Transverse colon (tissue), 4 donors: ENCODE data around the gene PHACTR3. TPM values are rescaled to one million over a fixed set of nuclear protein-coding genes. Genes with fewer than 3 reads are reported as not detected.

Experiments used
- DNase-seq: peaks from one replicate; pipeline ENCODE4 v3.0.0-alpha.2; 2019
- H3K27ac ChIP-seq, 4 donors: fragments of 200-600 bp; sonication (generic); 2 replicates each; pipeline ENCODE4 v1.5.1; 2016 to 2018; ENCODE audit warnings: inconsistent platforms in 4 of 4
- H3K27me3 ChIP-seq: fragments of 200-600 bp; sonication (generic); 2 replicates; pipeline ENCODE4 v1.5.1; 2017; ENCODE audit warnings: inconsistent platforms
- H3K36me3 ChIP-seq, 4 donors: fragments of 200-600 bp; sonication (generic); 2 replicates each; pipeline ENCODE4 v1.5.1; 2017 to 2019; ENCODE audit warnings: inconsistent platforms in 4 of 4
- H3K4me1 ChIP-seq, 4 donors: fragments of 200-600 bp; sonication (generic); 2 replicates each; pipeline ENCODE4 v1.5.1; 2017 to 2020; ENCODE audit warnings: inconsistent platforms in 4 of 4
- H3K4me3 ChIP-seq, 4 donors: fragments of 200-600 bp; sonication (generic); 1 replicate in 1 of 4; 2 replicates in 3 of 4; pipeline versions ENCODE4 v1.5.1 to v1.6.1; 2017 to 2019; ENCODE audit warnings: inconsistent platforms in 4 of 4
- H3K9me3 ChIP-seq, 2 donors: fragments of 200-600 bp; sonication (generic); 2 replicates each; pipeline ENCODE4 v1.5.1; 2017 to 2019; ENCODE audit warnings: inconsistent platforms in 2 of 2
- EP300 ChIP-seq: sonication (generic); formaldehyde crosslinking; IDR thresholded peaks from one replicate; pipeline ENCODE4 v1.6.1; 2017; ENCODE audit warnings: antibody characterized with exemption, low read depth
- POLR2A ChIP-seq: fragments of 450-650 bp; IDR thresholded peaks from one replicate; pipeline ENCODE4 v1.6.1; 2016; ENCODE audit warnings: antibody characterized with exemption, mild to moderate bottlenecking, moderate library complexity
- POLR2AphosphoS5 ChIP-seq, 3 donors: sonication (generic); formaldehyde crosslinking; IDR thresholded peaks; one replicate each; pipeline ENCODE4 v1.6.1; 2016; ENCODE audit warnings: antibody characterized with exemption in 3 of 3
- WGBS, 2 donors: methylation state at CpG; one replicate each; pipeline ENCODE4 v1.1.5; 2018; ENCODE audit warnings: low coverage in 1 of 2; 5-methylcytosine and 5-hydroxymethylcytosine counted together
- in situ Hi-C, 4 donors: fragments of 200-750 bp; cut with MboI; loops; one replicate each; pipeline versions ENCODE4 v1.15.0 to v1.15.1; 2017; ENCODE audit warnings: low sequenced_read_pairs in 3 of 4, low pct_ligation_motif_present in 1 of 4, low pct_unique_long_range_greater_than_20kb in 1 of 4
- intact Hi-C: fragments of 100-400 bp; cut with DNase I; formaldehyde crosslinking; loops from one replicate; pipeline ENCODE4 v1.15.1; 2023; ENCODE audit warnings: low total_unique reads
- total RNA-seq, 4 donors: library from RNA; depleted of rRNA; stranded (reverse); fragments of >200 nt; gene quantifications; one replicate each; pipeline ENCODE4 v1.1.0, GENCODE V29; 2016
- TF ChIP-seq, protein P1 (sequence below), 5 experiments: fragments of 200-600 bp in 3 of 5; fragments of 450-650 bp in 2 of 5; sonication (generic) in 3 of 5; IDR thresholded peaks; 1 replicate in 2 of 5; 2 replicates in 3 of 5; pipeline ENCODE4 v1.5.1; 2016 to 2017; ENCODE audit warnings: antibody characterized with exemption in 5 of 5, inconsistent platforms in 3 of 5, mild to moderate bottlenecking in 2 of 5, moderate library complexity in 1 of 5

The PHACTR3 gene
- total RNA-seq, 4 donors from 2014 or later = 1.6 to 7.1 (median 5.6) TPM

DNA sequence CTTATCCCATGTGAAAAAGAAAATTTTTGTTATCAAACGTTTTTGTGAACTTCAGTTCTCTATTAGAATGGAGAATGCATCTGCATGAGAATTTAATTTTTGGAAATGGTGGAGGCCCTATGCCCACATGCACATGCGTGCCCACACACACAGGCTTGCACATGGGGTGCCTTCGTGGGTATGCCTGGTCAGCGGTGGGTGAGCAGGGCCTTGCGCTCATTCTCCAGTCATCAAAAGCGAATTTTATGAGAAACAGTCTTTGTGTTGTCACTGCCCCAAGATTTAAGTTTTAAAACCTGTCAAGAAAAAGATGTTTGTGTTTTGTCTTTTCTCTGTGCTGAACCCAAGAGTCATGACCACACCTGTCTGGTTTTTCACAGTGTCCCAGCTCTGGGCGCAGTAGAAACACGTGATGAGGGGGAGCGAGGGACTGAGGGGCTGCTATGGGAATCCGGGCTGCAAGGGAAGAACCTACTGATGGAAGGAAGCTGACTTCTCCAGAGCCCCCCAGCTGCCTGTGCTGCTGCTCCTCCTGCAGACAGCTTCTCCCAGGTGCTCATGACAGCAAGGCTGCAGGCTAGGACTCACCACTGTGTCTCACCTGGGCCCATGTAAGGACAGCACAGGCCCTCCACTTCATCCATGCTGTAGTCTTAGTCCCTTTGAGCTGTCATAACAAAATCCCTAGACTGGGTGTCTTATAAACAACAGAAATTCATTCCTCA lies 175.5 kb downstream of the PHACTR3 start:
- TF ChIP-seq POLR2AphosphoS5 (IDR thresholded peaks at IDR 0.05) = no peak
- no peak for TF ChIP-seq EP300
- TF ChIP-seq, protein P1, sequence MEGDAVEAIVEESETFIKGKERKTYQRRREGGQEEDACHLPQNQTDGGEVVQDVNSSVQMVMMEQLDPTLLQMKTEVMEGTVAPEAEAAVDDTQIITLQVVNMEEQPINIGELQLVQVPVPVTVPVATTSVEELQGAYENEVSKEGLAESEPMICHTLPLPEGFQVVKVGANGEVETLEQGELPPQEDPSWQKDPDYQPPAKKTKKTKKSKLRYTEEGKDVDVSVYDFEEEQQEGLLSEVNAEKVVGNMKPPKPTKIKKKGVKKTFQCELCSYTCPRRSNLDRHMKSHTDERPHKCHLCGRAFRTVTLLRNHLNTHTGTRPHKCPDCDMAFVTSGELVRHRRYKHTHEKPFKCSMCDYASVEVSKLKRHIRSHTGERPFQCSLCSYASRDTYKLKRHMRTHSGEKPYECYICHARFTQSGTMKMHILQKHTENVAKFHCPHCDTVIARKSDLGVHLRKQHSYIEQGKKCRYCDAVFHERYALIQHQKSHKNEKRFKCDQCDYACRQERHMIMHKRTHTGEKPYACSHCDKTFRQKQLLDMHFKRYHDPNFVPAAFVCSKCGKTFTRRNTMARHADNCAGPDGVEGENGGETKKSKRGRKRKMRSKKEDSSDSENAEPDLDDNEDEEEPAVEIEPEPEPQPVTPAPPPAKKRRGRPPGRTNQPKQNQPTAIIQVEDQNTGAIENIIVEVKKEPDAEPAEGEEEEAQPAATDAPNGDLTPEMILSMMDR (IDR thresholded peaks at IDR 0.05) = no peak
- TF ChIP-seq POLR2A = no peak
- H3K9me3 ChIP-seq = no peaks in the 10 kb centered on the region
- DNase-seq = no peak
- H3K4me1 ChIP-seq = no peaks in the 10 kb centered on the region
- H3K36me3 ChIP-seq = no peaks in the 10 kb centered on the region
- intact Hi-C loops = no loop called here
- H3K27me3 ChIP-seq = no peaks in the 10 kb centered on the region
- 69 to 75% methylated on average over 2 to 10 of the region's 10 CpGs for WGBS, 2 donors
- H3K27ac ChIP-seq = no peak overlapping the region
- no peak overlapping the region for H3K4me3 ChIP-seq
- in situ Hi-C loops = no loop called here

DNA sequence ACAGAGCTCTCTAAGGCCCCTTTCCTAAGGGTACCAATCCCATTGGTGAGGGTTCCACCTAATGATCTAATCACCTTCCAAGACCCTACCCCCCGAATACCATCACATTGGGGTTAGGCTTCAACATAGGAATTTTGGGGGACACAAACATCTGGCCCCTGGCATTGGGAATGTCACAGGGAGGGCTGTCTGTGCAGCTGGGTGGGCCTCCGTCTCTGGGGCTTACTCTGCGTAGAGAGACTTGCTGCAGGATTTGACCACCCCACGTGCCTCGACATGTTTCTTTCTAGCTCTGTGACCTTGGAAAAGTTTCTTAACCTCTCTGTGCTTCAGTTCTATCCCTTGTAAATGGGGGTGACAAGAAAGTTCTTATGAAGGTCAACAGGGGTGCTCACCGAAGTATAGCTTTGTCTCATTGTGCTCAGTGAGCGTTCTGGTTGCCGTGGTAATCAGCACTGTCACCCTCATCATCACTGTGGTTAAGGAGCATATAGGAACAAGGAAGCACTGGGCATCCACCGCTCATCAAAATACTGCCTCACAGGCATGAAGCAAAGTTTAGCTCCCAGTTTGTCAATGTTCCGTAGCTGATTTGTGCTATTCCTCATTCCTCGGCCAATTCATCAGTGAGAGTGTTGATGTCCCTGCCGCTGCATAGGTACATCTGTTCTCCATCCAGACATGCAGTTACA lies 176.3 kb downstream of the PHACTR3 start:
- Histone ChIP-seq H3K9me3 (no peaks in the 10 kb centered on the region), H3K27ac (no peak overlapping the region), H3K27me3 (no peaks in the 10 kb centered on the region), H3K4me1 (no peaks in the 10 kb centered on the region), H3K36me3 (no peaks in the 10 kb centered on the region), H3K4me3 (no peak overlapping the region)
- intact Hi-C loops = no loop called here
- TF ChIP-seq POLR2AphosphoS5 (IDR thresholded peaks at IDR 0.05) = no peak
- no peak for TF ChIP-seq POLR2A
- TF ChIP-seq EP300 = no peak
- TF ChIP-seq, protein P1 (IDR thresholded peaks at IDR 0.05) = no peak
- no peak for DNase-seq
- 91% methylated on average over 12 of the region's 12 CpGs; no CpG with 5 or more reads in 1 of the 2 donors for WGBS, 2 donors
- in situ Hi-C loops = no loop called here

- Histone ChIP-seq H3K4me3 (no peak overlapping the region), H3K9me3 (no peaks in the 10 kb centered on the region), H3K4me1 (no peaks in the 10 kb centered on the region), H3K27me3 (no peaks in the 10 kb centered on the region), H3K36me3 (no peaks in the 10 kb centered on the region), H3K27ac (no peak overlapping the region)
- TF ChIP-seq EP300 (no peak), POLR2A (no peak), POLR2AphosphoS5 (IDR thresholded peaks at IDR 0.05) (no peak)
- TF ChIP-seq, protein P1 (IDR thresholded peaks at IDR 0.05) = no peak
- intact Hi-C loops = no loop called here
- in situ Hi-C loops = no loop called here
- no peak for DNase-seq
- 83 to 95% methylated on average over 1 to 12 of the region's 12 CpGs for WGBS, 2 donors
Observed at GRCh38 chr20:59781226-59781625, 176.9 kb downstream of the PHACTR3 start.

DNA sequence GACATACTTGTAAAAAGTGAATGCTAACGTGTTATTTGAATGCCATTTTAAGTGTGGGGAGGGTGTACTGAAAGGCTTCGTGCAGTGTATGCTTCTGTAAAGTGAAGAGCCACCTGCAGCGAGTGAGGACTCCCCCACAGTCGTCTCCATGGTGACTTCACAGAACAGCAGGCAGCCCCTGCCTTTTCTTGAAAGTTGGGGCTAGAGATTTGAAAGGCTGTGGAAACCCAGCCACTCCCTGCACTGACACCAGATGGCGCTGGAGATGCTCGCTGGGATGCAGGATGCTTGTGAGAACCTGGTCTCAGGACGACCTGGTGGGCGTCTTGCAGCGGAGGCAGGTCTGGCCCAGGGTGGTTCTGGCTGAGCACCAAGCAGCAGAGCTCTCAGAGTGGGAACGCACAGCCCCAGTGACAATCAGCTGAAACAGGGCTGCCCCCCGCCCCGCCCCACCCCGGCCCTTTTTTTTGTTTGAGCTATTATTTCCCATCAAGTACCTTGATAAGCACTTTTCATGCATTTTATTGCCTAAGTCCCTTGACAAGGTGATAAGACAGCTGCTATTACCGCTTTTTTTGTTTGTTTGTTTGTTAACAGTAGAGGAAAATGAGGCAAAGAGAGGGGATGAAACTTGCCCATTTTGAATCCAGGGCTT lies 178.8 kb downstream of the PHACTR3 start:
- intact Hi-C loops = no loop called here
- in situ Hi-C loops = no loop called here

More for the DNA sequence above, 178.8 kb downstream of the PHACTR3 start:
- Histone ChIP-seq H3K27me3 (no peaks in the 10 kb centered on the region), H3K4me1 (no peaks in the 10 kb centered on the region), H3K9me3 (no peaks in the 10 kb centered on the region), H3K27ac (no peak overlapping the region), H3K36me3 (no peaks in the 10 kb centered on the region), H3K4me3 (no peak overlapping the region)
- WGBS, 2 donors = 20 to 42% methylated on average over 4 to 14 of the region's 14 CpGs
- TF ChIP-seq POLR2A (no peak), POLR2AphosphoS5 (IDR thresholded peaks at IDR 0.05) (no peak), EP300 (no peak)
- TF ChIP-seq, protein P1 (IDR thresholded peaks at IDR 0.05) = peak; percentile 66 to 91 (median 82)
- DNase-seq = peak; percentile 66
